Measurements from ENCODE around the gene TOLLIP.
"Not testable (repeated sequence)": the region's sequence is repeated elsewhere in the genome, so short reads cannot be mapped to it uniquely, and the experiment has no call there.

TOLLIP gene

DNA sequence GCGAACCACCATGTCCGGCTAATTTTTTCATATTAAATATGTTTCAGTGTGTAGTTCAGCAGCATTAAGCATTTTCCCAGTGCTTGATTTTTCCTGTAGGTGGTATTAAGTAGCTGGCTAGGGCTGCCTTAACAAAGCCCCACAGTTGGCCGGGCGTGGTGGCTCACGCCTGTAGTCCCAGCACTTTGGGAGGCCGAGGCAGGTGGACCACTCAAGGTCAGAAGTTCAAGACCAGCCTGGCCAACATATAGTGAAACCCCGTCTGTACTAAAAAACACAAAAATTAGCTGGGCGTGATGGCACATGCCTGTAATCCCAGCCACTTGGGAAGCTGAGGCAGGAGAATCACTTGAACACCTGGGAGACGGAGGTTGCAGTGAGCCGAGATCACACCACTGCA lies 33.5 kb upstream of the TOLLIP start:
- DNase-seq (ENCODE audit: low read depth) = no peak
- H3K4me3 ChIP-seq (ENCODE audit: low read depth, low read length) = no peak overlapping the region
- TF ChIP-seq CTCF (IDR thresholded peaks at IDR 0.05; ENCODE audit: insufficient read depth, low read depth, low read length, missing control alignments) = no peak

DNA sequence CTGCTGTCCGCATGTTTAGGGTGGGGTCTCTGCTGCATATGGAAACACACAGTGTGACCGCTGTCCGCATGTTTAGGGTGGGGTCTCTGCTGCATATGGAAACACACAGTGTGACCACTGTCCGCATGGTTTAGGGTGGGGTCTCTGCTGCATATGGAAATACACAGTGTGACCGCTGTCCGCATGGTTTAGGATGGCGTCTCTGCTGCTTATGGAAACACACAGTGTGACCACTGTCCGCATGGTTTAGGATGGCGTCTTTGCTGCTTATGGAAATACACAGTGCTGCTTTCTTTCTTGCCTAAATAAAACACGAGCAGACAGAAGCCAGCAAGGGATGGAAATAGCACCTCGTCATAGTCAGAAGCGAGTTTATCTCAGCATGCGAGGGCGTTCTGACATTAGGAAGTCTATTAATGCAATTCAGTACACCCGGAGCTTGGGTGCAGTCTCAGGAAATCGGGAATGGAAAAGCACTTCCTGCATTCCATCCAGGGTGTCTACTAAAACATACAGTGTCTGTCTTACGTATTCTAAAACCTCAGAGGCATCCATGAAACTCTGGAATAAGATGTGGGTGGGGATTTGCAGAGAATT lies 32.6 kb upstream of the TOLLIP start:
- DNase-seq (ENCODE audit: low read depth) = no peak
- H3K4me3 ChIP-seq (ENCODE audit: low read depth, low read length) = no peak overlapping the region
- TF ChIP-seq CTCF (IDR thresholded peaks at IDR 0.05; ENCODE audit: insufficient read depth, low read depth, low read length, missing control alignments) = no peak

DNA sequence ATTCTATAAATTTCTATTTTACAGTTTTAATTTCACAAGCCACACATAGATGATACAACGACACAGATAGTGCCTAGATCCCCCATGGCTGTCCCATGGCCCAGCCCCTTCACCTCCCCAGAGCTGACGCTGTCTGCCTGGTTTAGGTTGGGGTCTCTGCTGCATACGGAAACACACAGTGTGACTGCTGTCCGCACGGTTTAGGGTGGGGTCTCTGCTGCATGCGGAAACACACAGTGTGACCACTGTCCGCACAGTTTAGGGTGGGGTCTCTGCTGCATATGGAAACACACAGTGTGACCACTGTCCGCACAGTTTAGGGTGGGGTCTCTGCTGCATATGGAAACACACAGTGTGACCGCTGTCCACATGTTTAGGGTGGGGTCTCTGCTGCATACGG lies 31.8 kb upstream of the TOLLIP start:
- not testable (repeated sequence) for DNase-seq (ENCODE audit: low read depth); H3K4me3 ChIP-seq (ENCODE audit: low read depth, low read length)

DNA sequence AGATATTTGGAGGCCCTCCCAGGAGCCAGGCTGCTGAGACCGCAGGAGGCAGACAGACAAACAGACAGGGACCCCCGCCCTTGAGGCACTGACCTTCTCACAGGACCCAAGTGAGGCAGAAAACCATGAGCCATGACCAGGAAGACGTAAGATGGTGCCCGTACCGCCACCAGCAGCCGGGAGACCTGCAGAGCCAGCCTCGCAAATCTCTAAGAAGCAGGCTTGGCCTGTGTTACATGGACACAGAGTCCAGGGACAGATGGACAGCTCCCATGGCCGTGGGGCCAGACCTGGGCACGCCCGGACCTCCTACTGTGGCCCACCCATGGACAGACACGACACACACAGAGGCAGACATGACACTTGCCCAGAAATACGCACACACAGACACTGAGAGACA lies 30.7 kb upstream of the TOLLIP start:
- no peak overlapping the region for H3K4me3 ChIP-seq (ENCODE audit: low read depth, low read length)
- DNase-seq (ENCODE audit: low read depth) = no peak
- no peak for TF ChIP-seq CTCF (IDR thresholded peaks at IDR 0.05; ENCODE audit: insufficient read depth, low read depth, low read length, missing control alignments)

DNA sequence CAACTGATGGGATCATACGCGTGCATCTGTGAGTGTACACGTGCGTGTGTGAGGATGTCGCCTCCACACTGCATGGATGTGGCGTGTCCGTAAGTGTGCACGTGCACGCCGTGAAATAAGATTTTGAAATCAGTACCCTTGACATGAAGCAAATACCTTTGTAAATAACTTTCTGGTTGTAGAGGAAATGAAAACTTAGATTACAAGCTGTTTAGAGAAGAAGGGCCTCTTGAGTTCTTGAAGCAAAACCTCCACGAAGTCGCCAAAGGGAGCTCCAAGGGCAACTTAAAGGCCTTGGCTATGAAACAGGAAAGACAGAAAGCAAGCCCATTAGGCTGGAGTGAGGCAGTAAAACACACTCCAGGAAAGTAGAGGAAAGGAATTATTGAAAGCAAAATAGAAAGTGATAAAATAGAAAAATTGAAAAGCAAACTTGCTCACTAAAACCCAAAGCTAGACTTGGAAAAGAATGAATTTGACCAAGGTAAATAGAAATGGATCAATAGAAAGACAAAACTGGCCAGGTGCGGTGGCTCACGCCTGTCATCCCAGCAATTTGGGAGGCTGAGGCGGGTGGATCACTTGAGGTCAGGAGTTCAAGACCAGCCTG lies 29.7 kb upstream of the TOLLIP start:
- H3K4me3 ChIP-seq (ENCODE audit: low read depth, low read length) = no peak overlapping the region
- no peak for DNase-seq (ENCODE audit: low read depth)
- TF ChIP-seq CTCF (IDR thresholded peaks at IDR 0.05; ENCODE audit: insufficient read depth, low read depth, low read length, missing control alignments) = no peak

GRCh38 chr11:1338201-1339065 lies 29.0 kb upstream of the TOLLIP start:
- no peak overlapping the region for H3K4me3 ChIP-seq (ENCODE audit: low read depth, low read length)
- DNase-seq (ENCODE audit: low read depth) = no peak
- TF ChIP-seq CTCF (IDR thresholded peaks at IDR 0.05; ENCODE audit: insufficient read depth, low read depth, low read length, missing control alignments) = no peak

DNA sequence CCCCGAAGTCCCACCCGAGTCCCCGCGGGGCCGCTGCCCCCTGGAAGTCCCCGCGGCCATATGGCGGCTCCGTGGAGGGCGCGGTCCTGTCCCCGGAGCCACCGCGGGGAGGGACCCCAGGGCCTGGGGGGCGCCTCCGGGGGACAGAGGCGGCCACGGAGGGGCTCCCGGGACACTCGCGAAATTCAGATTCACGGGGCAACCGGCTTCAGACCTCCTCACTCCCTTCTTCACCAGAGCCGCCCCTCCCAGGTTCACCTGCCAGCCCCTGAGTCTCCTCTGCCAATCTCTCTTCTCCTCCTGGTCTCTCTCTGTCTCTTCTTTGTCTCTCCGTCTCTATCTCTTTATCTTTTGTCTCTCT lies 28.2 kb upstream of the TOLLIP start:
- TF ChIP-seq CTCF (IDR thresholded peaks at IDR 0.05; ENCODE audit: insufficient read depth, low read depth, low read length, missing control alignments) = no peak
- H3K4me3 ChIP-seq (ENCODE audit: low read depth, low read length) = no peak overlapping the region
- DNase-seq (ENCODE audit: low read depth) = no peak
